Measurements from ENCODE around the gene INTU. TPM values are rescaled to one million over a fixed set of nuclear protein-coding genes. Genes with fewer than 3 reads are reported as not detected.

Gene INTU
- total RNA-seq, 1 donor from 2014 or later, result 21.9 TPM

DNA sequence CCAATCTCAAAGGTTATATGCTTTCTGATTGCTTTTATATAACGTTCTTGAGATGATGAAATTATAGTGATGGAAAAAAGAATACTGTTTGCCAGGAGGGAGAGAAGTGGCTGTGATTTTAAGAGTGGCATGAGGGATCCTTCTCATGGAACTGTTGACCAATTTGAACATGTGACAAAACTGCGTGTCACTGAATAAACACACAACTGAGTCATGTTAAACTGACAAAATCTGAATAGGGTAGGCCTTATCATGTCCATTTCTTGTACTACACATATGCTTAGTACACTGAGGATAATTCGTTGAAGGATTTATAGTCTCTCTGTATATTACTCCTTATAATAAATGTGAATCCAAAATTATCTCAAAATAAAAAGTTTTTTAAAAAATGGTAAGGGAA, 127.1 kb downstream of the INTU start:
- no peak overlapping the region for H3K4me3 Mint-ChIP-seq (ENCODE audit: unreplicated experiment)
- TF ChIP-seq CTCF (IDR thresholded peaks at IDR 0.05; ENCODE audit: insufficient read depth, low read depth, low read length) (no peak), EZH2 (IDR thresholded peaks at IDR 0.05; ENCODE audit: insufficient read depth, low read length) (no peak)
- DNase-seq (ENCODE audit: low read depth) (no peak), FAIRE-seq (no peak)
- H3K4me1 Mint-ChIP-seq (ENCODE audit: low read depth, unreplicated experiment), result no peaks in the 10 kb centered on the region
- Histone ChIP-seq H3K4me3 (ENCODE audit: insufficient read depth, low read depth, low read length) (no peak overlapping the region), H2AFZ (ENCODE audit: low read depth, low read length) (no peak overlapping the region), H3K79me2 (ENCODE audit: insufficient read depth, low read length) (no peaks in the 10 kb centered on the region), H3K9ac (ENCODE audit: low read length) (no peak overlapping the region), H3K36me3 (ENCODE audit: insufficient read depth, low read length) (no peaks in the 10 kb centered on the region), H3K9me3 (ENCODE audit: insufficient read depth, low read depth, low read length) (no peaks in the 10 kb centered on the region), H3K27ac (ENCODE audit: low read depth, low read length) (no peak overlapping the region), H3K27me3 (ENCODE audit: insufficient read depth, low read length) (no peaks in the 10 kb centered on the region), H3K4me2 (ENCODE audit: low read length) (no peak overlapping the region), H4K20me1 (ENCODE audit: insufficient read depth, low read length) (no peaks in the 10 kb centered on the region), H3K4me1 (ENCODE audit: insufficient read depth, low read length) (no peaks in the 10 kb centered on the region)
- H3K27ac Mint-ChIP-seq (ENCODE audit: unreplicated experiment), result no peak overlapping the region
- no peaks in the 10 kb centered on the region for H3K27me3 Mint-ChIP-seq (ENCODE audit: low read depth, unreplicated experiment)
- H3K36me3 Mint-ChIP-seq (ENCODE audit: low read depth, unreplicated experiment), result no peaks in the 10 kb centered on the region
- peaks cover 3% of the 10 kb centered on the region for H3K9me3 Mint-ChIP-seq (ENCODE audit: unreplicated experiment)

- Mint-ChIP-seq H3K27ac (ENCODE audit: unreplicated experiment) (no peak overlapping the region), H3K36me3 (ENCODE audit: low read depth, unreplicated experiment) (no peaks in the 10 kb centered on the region), H3K9me3 (ENCODE audit: unreplicated experiment) (no peaks in the 10 kb centered on the region), H3K4me3 (ENCODE audit: unreplicated experiment) (no peak overlapping the region), H3K4me1 (ENCODE audit: low read depth, unreplicated experiment) (no peaks in the 10 kb centered on the region), H3K27me3 (ENCODE audit: low read depth, unreplicated experiment) (no peaks in the 10 kb centered on the region)
- no peaks in the 10 kb centered on the region for H3K4me1 ChIP-seq (ENCODE audit: insufficient read depth, low read length)
- no peaks in the 10 kb centered on the region for H3K79me2 ChIP-seq (ENCODE audit: insufficient read depth, low read length)
- DNase-seq (ENCODE audit: low read depth) (no peak), FAIRE-seq (no peak)
- H3K4me2 ChIP-seq (ENCODE audit: low read length), result no peak overlapping the region
- no peaks in the 10 kb centered on the region for H3K9me3 ChIP-seq (ENCODE audit: insufficient read depth, low read depth, low read length)
- no peak overlapping the region for H3K27ac ChIP-seq (ENCODE audit: low read depth, low read length)
- H3K36me3 ChIP-seq (ENCODE audit: insufficient read depth, low read length), result no peaks in the 10 kb centered on the region
- H3K9ac ChIP-seq (ENCODE audit: low read length), result no peak overlapping the region
- H3K27me3 ChIP-seq (ENCODE audit: insufficient read depth, low read length), result no peaks in the 10 kb centered on the region
- no peaks in the 10 kb centered on the region for H4K20me1 ChIP-seq (ENCODE audit: insufficient read depth, low read length)
- H2AFZ ChIP-seq (ENCODE audit: low read depth, low read length), result no peak overlapping the region
- H3K4me3 ChIP-seq (ENCODE audit: insufficient read depth, low read depth, low read length), result no peak overlapping the region
- no peak for TF ChIP-seq CTCF (IDR thresholded peaks at IDR 0.05; ENCODE audit: insufficient read depth, low read depth, low read length)
- no peak for TF ChIP-seq EZH2 (IDR thresholded peaks at IDR 0.05; ENCODE audit: insufficient read depth, low read length)
Observed at GRCh38 chr4:127771535-127772275, 138.9 kb downstream of the INTU start.

Data from astrocyte (in vitro differentiated cells and primary cell).